Chondrocyte (in vitro differentiated cells): ENCODE data around the gene TACO1. TPM values are rescaled to one million over a fixed set of nuclear protein-coding genes. Genes with fewer than 3 reads are reported as not detected.

Experiments used
- DNase-seq: peaks from one replicate; pipeline ENCODE4 v3.0.0; 2021; ENCODE audit warnings: mixed read lengths, low spot score
- H3K27ac Mint-ChIP-seq: one replicate; pipeline ENCODE4 v1.8.0; 2021; ENCODE audit warnings: mild to moderate bottlenecking, moderate library complexity, mixed read lengths; ENCODE audit not compliant: unreplicated experiment
- H3K27me3 Mint-ChIP-seq: 2 replicates; pipeline ENCODE4 v1.8.0; 2021; ENCODE audit warnings: low read depth, mixed read lengths
- H3K36me3 Mint-ChIP-seq: 2 replicates; pipeline ENCODE4 v1.8.0; 2021; ENCODE audit warnings: low read depth, mixed read lengths
- H3K4me1 Mint-ChIP-seq: 2 replicates; pipeline ENCODE4 v1.8.0; 2021; ENCODE audit warnings: low read depth, mild to moderate bottlenecking, mixed read lengths
- H3K4me3 Mint-ChIP-seq: one replicate; pipeline ENCODE4 v1.8.0; 2021; ENCODE audit warnings: mild to moderate bottlenecking, moderate library complexity, mixed read lengths; ENCODE audit not compliant: unreplicated experiment
- H3K9me3 Mint-ChIP-seq: 2 replicates; pipeline ENCODE4 v1.8.0; 2021; ENCODE audit warnings: low read depth, mixed read lengths
- total RNA-seq: library from RNA; stranded (reverse); gene quantifications from 3 replicates; pipeline ENCODE4 v1.2.1, GENCODE V29; 2021
- TF ChIP-seq, protein P1 (sequence below): fragments of 200-600 bp; sonication (generic); IDR thresholded peaks from 2 replicates; pipeline ENCODE4 v1.5.0; 2021; ENCODE audit warnings: antibody characterized with exemption, mild to moderate bottlenecking, moderate library complexity

The TACO1 gene
- total RNA-seq, 1 donor from 2014 or later = 17.3 TPM

DNA sequence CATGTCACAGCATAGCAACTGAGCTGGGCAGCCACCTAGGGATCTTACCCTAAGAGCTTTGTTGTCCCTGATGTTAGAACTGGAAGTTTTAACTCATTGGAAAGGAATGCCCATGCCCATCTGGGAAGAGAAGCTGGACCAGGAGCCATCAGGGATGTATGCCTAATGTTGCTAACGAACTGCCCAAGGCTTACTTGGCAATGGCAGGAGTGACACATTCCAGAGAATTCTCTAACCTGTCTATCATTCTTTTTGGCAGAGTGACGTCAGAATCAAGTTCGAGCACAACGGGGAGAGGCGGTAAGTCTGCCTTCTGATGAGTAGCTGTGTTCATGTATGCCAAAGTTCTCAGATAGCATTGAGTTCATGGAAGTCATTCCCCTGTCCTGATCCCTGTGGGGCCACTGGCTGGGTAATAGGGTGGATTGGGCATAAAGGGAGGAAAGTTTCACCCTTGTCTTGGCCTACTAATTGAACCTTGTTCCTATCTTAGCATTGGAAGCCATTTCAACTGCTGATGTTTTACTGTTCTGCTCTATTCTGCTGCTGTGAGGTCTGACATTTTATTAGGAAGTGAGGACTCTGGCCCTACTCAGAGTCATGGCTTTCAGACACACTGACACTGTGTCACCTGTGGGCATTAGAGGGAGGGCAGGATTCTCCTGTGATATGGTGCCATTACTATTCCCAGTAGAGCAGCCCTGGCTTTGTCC lies 45.2 kb downstream of the TACO1 start:
- H3K27me3 Mint-ChIP-seq = no peaks in the 10 kb centered on the region
- peaks cover 20% of the 10 kb centered on the region for H3K4me1 Mint-ChIP-seq
- H3K4me3 Mint-ChIP-seq = no peak overlapping the region
- H3K36me3 Mint-ChIP-seq = peaks cover 7% of the 10 kb centered on the region
- TF ChIP-seq, protein P1, sequence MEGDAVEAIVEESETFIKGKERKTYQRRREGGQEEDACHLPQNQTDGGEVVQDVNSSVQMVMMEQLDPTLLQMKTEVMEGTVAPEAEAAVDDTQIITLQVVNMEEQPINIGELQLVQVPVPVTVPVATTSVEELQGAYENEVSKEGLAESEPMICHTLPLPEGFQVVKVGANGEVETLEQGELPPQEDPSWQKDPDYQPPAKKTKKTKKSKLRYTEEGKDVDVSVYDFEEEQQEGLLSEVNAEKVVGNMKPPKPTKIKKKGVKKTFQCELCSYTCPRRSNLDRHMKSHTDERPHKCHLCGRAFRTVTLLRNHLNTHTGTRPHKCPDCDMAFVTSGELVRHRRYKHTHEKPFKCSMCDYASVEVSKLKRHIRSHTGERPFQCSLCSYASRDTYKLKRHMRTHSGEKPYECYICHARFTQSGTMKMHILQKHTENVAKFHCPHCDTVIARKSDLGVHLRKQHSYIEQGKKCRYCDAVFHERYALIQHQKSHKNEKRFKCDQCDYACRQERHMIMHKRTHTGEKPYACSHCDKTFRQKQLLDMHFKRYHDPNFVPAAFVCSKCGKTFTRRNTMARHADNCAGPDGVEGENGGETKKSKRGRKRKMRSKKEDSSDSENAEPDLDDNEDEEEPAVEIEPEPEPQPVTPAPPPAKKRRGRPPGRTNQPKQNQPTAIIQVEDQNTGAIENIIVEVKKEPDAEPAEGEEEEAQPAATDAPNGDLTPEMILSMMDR = no peak
- no peak overlapping the region for H3K27ac Mint-ChIP-seq
- DNase-seq = no peak
- no peaks in the 10 kb centered on the region for H3K9me3 Mint-ChIP-seq

DNA sequence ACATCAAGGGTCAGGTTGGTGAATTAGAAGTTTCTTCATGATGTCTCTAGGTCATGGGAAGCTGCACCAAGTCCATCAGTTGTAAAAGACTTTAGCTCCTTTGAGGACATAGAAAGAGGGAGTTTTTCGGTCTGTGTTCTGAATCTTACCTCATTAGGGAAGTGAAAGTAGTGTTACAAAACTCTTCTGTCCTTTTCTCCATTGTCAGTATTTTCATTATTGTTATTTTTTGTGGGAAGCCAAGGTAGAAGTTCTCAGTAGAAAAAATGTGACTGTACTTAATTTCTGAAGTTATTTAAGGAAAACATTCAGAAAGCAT lies 45.8 kb downstream of the TACO1 start:
- no peaks in the 10 kb centered on the region for H3K27me3 Mint-ChIP-seq
- no peak overlapping the region for H3K27ac Mint-ChIP-seq
- H3K4me3 Mint-ChIP-seq = no peak overlapping the region
- peaks cover 20% of the 10 kb centered on the region for H3K4me1 Mint-ChIP-seq
- H3K36me3 Mint-ChIP-seq = peaks cover 7% of the 10 kb centered on the region
- TF ChIP-seq, protein P1 = no peak
- H3K9me3 Mint-ChIP-seq = no peaks in the 10 kb centered on the region
- DNase-seq = no peak

DNA sequence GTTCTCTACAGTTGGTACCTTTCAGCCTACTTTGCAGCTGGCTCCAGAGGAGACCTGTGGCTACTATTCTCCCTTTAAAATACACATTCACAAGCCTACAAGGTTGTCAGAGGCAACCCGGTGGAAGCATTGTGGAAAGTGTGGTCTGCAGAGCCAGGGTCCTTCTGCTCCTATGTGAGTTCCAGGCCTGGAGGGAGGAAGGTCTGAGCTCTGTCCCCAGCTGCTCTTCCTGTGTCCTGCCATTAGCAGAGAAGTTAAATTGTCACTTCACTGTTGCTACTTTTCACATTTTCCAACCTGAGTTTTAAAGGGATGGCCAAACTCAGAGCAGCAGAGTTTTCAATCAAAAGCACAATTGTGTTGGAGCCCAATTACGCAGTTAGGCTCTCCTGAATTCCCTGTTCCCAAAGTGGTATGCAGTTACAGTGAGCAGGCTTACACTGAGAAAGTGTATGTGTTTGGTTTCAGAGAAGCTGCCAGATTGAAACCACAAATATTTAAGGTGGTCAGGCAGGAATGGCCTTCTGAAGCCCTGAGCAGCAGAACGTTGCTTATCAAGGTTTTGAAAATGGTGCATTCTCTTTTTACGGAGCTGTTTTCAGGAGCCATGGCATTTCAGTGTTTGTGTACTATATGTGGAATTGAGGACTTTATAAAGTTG lies 46.5 kb downstream of the TACO1 start:
- Mint-ChIP-seq H3K9me3 (no peaks in the 10 kb centered on the region), H3K27ac (peak overlapping the region; percentile 17), H3K27me3 (no peaks in the 10 kb centered on the region), H3K4me1 (peaks cover 20% of the 10 kb centered on the region), H3K36me3 (peaks cover 8% of the 10 kb centered on the region), H3K4me3 (no peak overlapping the region)
- DNase-seq = no peak
- TF ChIP-seq, protein P1 = no peak

DNA sequence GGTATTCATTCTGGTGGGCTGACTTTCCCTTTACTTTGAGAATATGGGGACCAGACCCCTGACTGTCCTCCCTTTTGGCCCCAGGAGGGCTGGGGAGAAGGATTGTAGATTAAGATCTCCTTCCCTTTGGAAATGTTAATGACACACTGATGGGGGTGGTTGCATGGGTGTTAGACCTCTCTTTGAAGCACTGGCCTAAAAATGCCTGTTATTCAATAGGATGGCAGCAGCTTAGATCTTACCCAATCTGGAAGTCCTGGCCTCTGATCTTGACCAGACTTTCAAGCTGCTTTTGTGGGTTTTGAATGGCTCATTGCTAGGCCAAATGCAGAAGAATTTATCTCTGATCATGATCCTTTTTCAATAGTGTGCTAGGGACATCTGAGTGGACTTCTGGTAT lies 47.2 kb downstream of the TACO1 start:
- TF ChIP-seq, protein P1 = no peak
- no peaks in the 10 kb centered on the region for H3K9me3 Mint-ChIP-seq
- no peak for DNase-seq

DNA sequence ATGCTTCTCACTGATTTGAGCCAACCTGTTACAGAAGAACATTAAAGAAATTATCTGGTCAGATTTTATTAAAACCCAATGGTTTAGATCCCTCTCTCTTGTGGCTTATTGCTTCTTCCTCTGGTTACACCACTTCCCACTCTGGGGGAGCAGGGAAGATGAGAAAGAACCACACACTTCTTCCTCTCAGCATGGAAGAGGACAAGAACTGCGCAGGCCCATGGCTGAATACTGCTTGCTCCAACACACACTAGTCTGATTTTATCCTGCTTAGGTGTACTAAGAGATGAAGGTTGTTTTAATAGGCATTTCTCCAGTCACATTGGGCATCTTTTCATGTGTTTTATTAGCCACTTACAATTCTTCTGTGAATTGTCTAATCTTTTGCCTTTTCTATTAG lies 49.1 kb downstream of the TACO1 start:
- TF ChIP-seq, protein P1 = no peak
- Mint-ChIP-seq H3K4me1 (peaks cover 20% of the 10 kb centered on the region), H3K36me3 (peaks cover 19% of the 10 kb centered on the region), H3K27me3 (no peaks in the 10 kb centered on the region), H3K9me3 (no peaks in the 10 kb centered on the region), H3K4me3 (no peak overlapping the region), H3K27ac (no peak overlapping the region)
- no peak for DNase-seq

More for the DNA sequence above, 47.2 kb downstream of the TACO1 start:
- Mint-ChIP-seq H3K36me3 (peaks cover 13% of the 10 kb centered on the region), H3K4me1 (peaks cover 20% of the 10 kb centered on the region), H3K4me3 (no peak overlapping the region), H3K27ac (no peak overlapping the region), H3K27me3 (no peaks in the 10 kb centered on the region)
